Nephron progenitor cell (in vitro differentiated cells): ENCODE results near the gene ZNF764.

Experiments used
- DNase-seq: peaks from one replicate; pipeline ENCODE4 v3.0.0; 2021
- H3K27ac Mint-ChIP-seq: 2 replicates; pipeline ENCODE4 v1.8.0; 2021; ENCODE audit warnings: mild to moderate bottlenecking, moderate library complexity, mixed read lengths
- H3K27me3 Mint-ChIP-seq: 2 replicates; pipeline ENCODE4 v1.8.0; 2021; ENCODE audit warnings: mild to moderate bottlenecking, low read depth, mixed read lengths; ENCODE audit not compliant: poor library complexity
- H3K36me3 Mint-ChIP-seq: 2 replicates; pipeline ENCODE4 v1.8.0; 2021; ENCODE audit warnings: low read depth, mixed read lengths
- H3K4me1 Mint-ChIP-seq: 2 replicates; pipeline ENCODE4 v1.8.0; 2021; ENCODE audit warnings: mixed read lengths
- H3K4me3 Mint-ChIP-seq: 2 replicates; pipeline ENCODE4 v1.8.0; 2021; ENCODE audit warnings: mild to moderate bottlenecking, moderate library complexity, mixed read lengths
- H3K9me3 Mint-ChIP-seq: 2 replicates; pipeline ENCODE4 v1.8.0; 2021; ENCODE audit warnings: mild to moderate bottlenecking, moderate library complexity, mixed read lengths
- TF ChIP-seq, protein P1 (sequence below): fragments of 200-600 bp; sonication (generic); IDR thresholded peaks from 2 replicates; pipeline ENCODE4 v1.5.0; 2021; ENCODE audit warnings: antibody characterized with exemption

The ZNF764 gene

DNA sequence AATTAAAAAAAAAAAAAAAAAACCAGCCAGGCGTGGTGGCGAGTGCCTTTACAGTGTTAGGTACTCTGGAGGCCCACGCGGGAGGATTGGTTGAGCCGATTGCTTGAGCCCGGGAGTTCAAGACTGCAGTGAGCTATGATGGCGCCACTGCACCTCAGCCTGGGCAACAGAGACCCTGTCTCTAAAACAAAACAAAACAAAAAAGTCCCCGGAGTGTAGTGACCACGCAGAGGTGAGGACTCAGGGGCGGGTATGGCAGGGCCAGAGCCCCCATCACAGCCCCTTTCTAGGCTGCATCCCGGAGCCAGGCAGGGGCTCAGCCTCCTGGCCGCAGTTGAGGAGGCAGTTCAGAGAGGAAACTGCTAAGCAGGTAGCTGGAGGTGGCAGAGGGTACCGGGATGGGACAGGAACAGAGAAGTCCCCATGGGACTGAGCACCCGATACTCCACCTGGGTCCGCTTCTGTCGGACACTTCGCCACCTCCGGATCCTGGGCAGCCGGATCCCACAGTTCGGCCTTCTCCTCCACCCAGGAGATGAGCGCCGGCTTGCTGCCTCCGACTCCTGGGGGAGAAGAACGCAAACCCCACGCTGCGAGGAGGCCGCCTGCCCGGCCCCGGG, 24.3 kb downstream of the ZNF764 start:
- H3K9me3 Mint-ChIP-seq = peaks cover 5% of the 10 kb centered on the region
- H3K4me1 Mint-ChIP-seq = peaks cover 41% of the 10 kb centered on the region
- DNase-seq = no peak
- peaks cover 3% of the 10 kb centered on the region for H3K27me3 Mint-ChIP-seq
- H3K4me3 Mint-ChIP-seq = peak overlapping the region; percentile 92
- H3K27ac Mint-ChIP-seq = no peak overlapping the region
- peaks cover 40% of the 10 kb centered on the region for H3K36me3 Mint-ChIP-seq
- TF ChIP-seq, protein P1, sequence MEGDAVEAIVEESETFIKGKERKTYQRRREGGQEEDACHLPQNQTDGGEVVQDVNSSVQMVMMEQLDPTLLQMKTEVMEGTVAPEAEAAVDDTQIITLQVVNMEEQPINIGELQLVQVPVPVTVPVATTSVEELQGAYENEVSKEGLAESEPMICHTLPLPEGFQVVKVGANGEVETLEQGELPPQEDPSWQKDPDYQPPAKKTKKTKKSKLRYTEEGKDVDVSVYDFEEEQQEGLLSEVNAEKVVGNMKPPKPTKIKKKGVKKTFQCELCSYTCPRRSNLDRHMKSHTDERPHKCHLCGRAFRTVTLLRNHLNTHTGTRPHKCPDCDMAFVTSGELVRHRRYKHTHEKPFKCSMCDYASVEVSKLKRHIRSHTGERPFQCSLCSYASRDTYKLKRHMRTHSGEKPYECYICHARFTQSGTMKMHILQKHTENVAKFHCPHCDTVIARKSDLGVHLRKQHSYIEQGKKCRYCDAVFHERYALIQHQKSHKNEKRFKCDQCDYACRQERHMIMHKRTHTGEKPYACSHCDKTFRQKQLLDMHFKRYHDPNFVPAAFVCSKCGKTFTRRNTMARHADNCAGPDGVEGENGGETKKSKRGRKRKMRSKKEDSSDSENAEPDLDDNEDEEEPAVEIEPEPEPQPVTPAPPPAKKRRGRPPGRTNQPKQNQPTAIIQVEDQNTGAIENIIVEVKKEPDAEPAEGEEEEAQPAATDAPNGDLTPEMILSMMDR = no peak

DNA sequence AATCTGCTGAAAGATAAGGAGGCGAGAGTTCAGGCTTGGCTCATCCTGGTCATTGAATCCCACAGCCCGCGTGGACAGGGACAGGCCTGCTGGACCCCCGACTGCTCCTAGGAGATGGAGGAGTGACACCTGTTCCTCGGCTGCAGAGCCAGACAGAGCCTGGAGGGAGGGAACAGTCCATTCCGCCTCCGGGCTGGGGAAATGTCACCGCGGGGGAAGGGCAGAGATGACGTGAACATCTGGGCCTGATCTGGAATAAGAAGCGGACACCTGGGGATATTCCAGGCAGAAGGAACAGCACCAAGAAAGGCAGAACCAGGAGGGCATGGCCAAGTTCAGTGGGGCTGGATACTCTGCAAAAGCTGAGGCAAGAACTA, 25.0 kb downstream of the ZNF764 start:
- Mint-ChIP-seq H3K4me3 (peak overlapping the region; percentile 92), H3K4me1 (peaks cover 42% of the 10 kb centered on the region), H3K36me3 (peaks cover 38% of the 10 kb centered on the region), H3K9me3 (peaks cover 5% of the 10 kb centered on the region), H3K27me3 (peaks cover 6% of the 10 kb centered on the region), H3K27ac (peak overlapping the region; percentile 96)
- DNase-seq = no peak
- TF ChIP-seq, protein P1 = no peak

DNA sequence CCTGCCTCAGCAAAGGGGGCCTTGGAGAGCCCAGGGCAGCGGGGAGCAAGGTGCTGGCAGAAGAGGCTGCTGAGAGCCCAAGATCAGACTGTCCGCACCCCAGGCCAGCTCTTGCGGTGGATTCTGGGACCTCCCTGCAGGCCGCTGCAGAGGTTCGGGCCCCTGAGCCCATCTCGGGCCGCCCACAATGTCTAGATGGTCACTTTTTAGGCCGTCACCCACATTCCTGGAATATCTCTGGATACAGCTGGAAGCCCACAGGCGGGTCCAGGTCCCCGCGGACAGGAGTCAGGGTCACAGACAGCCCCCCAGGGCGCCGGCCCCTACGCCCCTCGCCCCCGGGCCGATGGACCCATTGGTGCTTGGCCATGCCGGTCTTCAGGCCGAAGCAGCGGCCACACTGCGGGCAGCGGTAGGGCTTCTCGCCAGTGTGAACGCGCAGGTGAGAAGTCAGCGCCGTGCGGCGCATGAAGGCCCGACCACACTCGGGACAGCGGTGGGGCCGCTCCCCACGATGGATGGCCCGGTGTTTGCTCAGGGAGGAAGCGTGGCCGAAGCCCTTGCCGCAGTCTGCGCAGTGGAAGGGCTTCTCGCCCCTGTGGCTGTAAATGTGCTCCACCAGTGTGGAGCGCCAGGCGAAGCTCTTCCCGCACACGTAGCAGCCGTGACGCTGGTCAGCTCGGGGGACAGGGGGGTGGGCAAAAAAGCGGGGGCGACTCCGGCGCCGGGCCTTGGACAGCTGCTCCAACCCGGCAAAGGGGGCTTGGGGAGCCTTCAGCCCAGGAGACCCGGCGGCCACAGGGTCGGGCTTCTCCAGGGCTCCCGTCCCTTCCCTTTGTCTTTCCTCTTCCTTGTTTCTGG, 25.7 kb downstream of the ZNF764 start:
- H3K4me1 Mint-ChIP-seq = peaks cover 42% of the 10 kb centered on the region
- TF ChIP-seq, protein P1 = no peak
- H3K27me3 Mint-ChIP-seq = peaks cover 6% of the 10 kb centered on the region
- H3K36me3 Mint-ChIP-seq = peaks cover 32% of the 10 kb centered on the region
- peak overlapping the region; percentile 92 for H3K4me3 Mint-ChIP-seq
- no peak for DNase-seq
- H3K27ac Mint-ChIP-seq = peak overlapping the region; percentile 96
- H3K9me3 Mint-ChIP-seq = peaks cover 1% of the 10 kb centered on the region

DNA sequence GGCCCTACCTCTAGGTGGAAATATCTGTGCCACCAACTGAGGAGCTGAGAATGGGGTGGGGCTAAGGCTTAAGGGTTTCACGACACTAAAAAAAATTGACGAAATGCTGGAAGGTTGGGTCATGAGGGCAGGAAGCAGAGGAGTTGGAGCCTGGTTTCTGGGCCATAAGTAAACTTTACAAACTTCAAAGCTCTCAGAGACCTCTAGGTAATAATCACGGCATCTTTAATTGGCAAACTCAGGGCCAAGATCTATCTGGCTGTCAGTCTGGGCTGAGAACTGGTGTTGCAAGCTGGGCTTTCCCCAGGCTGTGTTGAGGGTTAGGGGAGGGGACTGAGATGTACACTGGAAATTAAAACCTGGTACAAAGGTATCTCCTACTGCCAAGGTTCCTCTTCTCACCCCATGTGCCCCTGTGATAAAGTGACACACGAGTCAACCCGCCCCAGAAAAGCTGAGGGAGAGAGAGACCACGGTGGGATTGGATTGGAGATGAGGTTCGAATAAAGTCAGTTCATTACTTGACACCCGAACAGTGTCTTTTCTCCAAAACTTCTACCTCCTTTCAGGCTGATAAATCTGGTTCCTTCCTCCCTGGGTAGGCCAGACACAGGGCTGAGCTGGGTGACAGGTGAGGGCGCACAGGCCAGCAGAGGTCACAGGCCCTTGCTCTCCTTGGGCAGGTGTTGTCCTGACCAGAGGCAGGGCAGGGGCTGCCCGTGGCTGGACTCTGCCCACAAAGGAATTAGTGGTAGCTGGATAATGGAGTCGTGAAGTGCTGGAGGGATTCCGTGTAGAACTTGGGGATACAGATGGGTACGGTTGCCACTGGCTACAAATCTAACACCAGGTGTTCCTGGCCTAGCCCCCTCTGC, 27.8 kb downstream of the ZNF764 start:
- H3K27ac Mint-ChIP-seq = peak overlapping the region; percentile 39
- H3K4me3 Mint-ChIP-seq = no peak overlapping the region
- TF ChIP-seq, protein P1 = no peak
- H3K27me3 Mint-ChIP-seq = peaks cover 3% of the 10 kb centered on the region
- peaks cover 20% of the 10 kb centered on the region for H3K36me3 Mint-ChIP-seq
- H3K9me3 Mint-ChIP-seq = no peaks in the 10 kb centered on the region
- H3K4me1 Mint-ChIP-seq = peaks cover 39% of the 10 kb centered on the region
- no peak for DNase-seq

DNA sequence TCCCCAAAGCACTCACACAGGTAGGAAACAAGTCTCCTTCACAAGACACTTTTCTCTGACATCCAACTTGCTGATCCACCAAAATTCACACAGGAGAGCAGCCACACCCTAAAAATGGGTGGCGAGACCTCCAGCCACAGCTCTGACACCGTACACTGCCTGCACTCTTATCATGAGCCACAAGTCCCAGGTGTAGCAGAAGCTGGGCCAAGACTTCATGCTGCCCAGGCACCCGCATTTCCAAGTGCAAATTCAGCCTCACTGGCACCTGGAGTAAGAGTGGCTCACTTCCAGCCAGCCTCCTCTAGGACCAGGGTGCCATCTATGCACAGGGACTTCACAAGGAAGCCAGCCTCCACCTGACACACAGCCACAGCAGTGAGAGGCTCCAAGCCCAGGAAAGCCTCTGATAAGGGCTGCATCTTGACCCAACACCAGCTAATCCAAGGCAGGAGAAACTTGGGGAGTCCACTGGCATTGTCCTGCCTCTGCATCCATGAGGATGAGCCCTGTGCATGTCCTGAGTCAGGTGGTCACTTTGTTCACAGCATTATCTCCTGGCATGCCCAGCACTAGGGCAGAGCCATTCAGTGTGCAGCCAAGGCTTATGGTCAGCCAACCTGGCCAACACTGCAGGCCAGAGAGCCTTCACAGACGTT, 29.2 kb downstream of the ZNF764 start:
- no peak for DNase-seq
- Mint-ChIP-seq H3K36me3 (peaks cover 20% of the 10 kb centered on the region), H3K9me3 (no peaks in the 10 kb centered on the region), H3K27me3 (peaks cover 3% of the 10 kb centered on the region), H3K4me3 (no peak overlapping the region), H3K27ac (peak overlapping the region; percentile 57), H3K4me1 (peaks cover 32% of the 10 kb centered on the region)
- TF ChIP-seq, protein P1 = no peak
